AG04450 (cell line): ENCODE measurements around the gene PRR7. TPM values are rescaled to one million over a fixed set of nuclear protein-coding genes. Genes with fewer than 3 reads are reported as not detected.

Experiments used
- CTCF ChIA-PET: fragments of 300-600, 350-600 bp; formaldehyde crosslinking; extraction: SDS; loops from one replicate; lab custom pipeline; 2022; ENCODE audit warnings: antibody characterized with exemption, inconsistent platforms; lab: Charles Lee
- POLR2A ChIA-PET: fragments of 350-600 bp; formaldehyde crosslinking; extraction: SDS; loops from one replicate; lab custom pipeline; 2021; ENCODE audit warnings: antibody characterized with exemption, inconsistent platforms; lab: Yijun Ruan, JAX
- DNase-seq: peaks from one replicate; pipeline ENCODE4 v3.0.0-alpha.2; 2011; ENCODE audit warnings: low read depth, low spot score
- H3K27ac ChIP-seq: one replicate; pipeline ENCODE4 v1.5.1; 2012; ENCODE audit warnings: low read depth, low read length, control low read depth
- H3K27me3 ChIP-seq: one replicate; pipeline ENCODE4 v1.6.0; 2012; ENCODE audit warnings: low read length; ENCODE audit not compliant: control insufficient read depth, insufficient read depth
- H3K4me3 ChIP-seq: 2 replicates; pipeline ENCODE4 v1.5.1; 2011; ENCODE audit warnings: mild to moderate bottlenecking, low read depth, low read length, control low read depth
- H3K9me3 ChIP-seq: 2 replicates; pipeline ENCODE4 v1.5.1; 2012; ENCODE audit warnings: low read length; ENCODE audit not compliant: control insufficient read depth, insufficient read depth
- polyA plus RNA-seq: library from polyadenylated mRNA; depleted of rRNA; stranded (reverse); fragments of >200 nt; gene quantifications from 2 replicates; pipeline ENCODE4 v1.2.3, GENCODE V29; 2011
- TF ChIP-seq, protein P1 (sequence below): IDR thresholded peaks from 2 replicates; pipeline ENCODE4 v1.5.1; 2011; ENCODE audit warnings: low read depth, low read length, control low read depth, inconsistent platforms

Gene PRR7
- polyA plus RNA-seq, 1 experiment: 1.0 TPM

- H3K27me3 ChIP-seq: no peaks in the 10 kb centered on the region
- CTCF ChIA-PET: interaction anchor here (0.6 to 2.1 kb wide), 2 partner anchors 12 to 35 kb away, joined by 3 to 9 read pairs; no protein-coding TSS in a partner anchor
- no peak overlapping the region for H3K4me3 ChIP-seq
- POLR2A ChIA-PET: interaction anchor here (0.6 to 12.1 kb wide), 3 partner anchors 6 to 177 kb away, joined by 3 to 230 read pairs (median 42); partner anchors contain the start of genes DBN1 and PDLIM7
- H3K9me3 ChIP-seq: no peaks in the 10 kb centered on the region; the same call in 1 of the 2 replicates
- TF ChIP-seq, protein P1, sequence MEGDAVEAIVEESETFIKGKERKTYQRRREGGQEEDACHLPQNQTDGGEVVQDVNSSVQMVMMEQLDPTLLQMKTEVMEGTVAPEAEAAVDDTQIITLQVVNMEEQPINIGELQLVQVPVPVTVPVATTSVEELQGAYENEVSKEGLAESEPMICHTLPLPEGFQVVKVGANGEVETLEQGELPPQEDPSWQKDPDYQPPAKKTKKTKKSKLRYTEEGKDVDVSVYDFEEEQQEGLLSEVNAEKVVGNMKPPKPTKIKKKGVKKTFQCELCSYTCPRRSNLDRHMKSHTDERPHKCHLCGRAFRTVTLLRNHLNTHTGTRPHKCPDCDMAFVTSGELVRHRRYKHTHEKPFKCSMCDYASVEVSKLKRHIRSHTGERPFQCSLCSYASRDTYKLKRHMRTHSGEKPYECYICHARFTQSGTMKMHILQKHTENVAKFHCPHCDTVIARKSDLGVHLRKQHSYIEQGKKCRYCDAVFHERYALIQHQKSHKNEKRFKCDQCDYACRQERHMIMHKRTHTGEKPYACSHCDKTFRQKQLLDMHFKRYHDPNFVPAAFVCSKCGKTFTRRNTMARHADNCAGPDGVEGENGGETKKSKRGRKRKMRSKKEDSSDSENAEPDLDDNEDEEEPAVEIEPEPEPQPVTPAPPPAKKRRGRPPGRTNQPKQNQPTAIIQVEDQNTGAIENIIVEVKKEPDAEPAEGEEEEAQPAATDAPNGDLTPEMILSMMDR: no peak
- H3K27ac ChIP-seq: no peak overlapping the region
- no peak for DNase-seq
Observed at GRCh38 chr5:177489119-177489716, 42.6 kb downstream of the PRR7 start.

GRCh38 chr5:177490311-177490991 lies 43.8 kb downstream of the PRR7 start:
- ChIA-PET POLR2A (interaction anchor here (0.6 to 12.1 kb wide), 3 partner anchors 5 to 40 kb away, joined by 3 to 230 read pairs (median 42); partner anchors contain the start of genes DBN1 and PDLIM7), CTCF (interaction anchor here (0.6 to 1.0 kb wide), 2 partner anchors 11 to 311 kb away, joined by 3 read pairs; no protein-coding TSS in a partner anchor)
- TF ChIP-seq, protein P1: no peak
- H3K4me3 ChIP-seq: no peak overlapping the region
- no peaks in the 10 kb centered on the region for H3K27me3 ChIP-seq
- no peak for DNase-seq
- no peaks in the 10 kb centered on the region; the same call in 1 of the 2 replicates for H3K9me3 ChIP-seq
- no peak overlapping the region for H3K27ac ChIP-seq

DNA sequence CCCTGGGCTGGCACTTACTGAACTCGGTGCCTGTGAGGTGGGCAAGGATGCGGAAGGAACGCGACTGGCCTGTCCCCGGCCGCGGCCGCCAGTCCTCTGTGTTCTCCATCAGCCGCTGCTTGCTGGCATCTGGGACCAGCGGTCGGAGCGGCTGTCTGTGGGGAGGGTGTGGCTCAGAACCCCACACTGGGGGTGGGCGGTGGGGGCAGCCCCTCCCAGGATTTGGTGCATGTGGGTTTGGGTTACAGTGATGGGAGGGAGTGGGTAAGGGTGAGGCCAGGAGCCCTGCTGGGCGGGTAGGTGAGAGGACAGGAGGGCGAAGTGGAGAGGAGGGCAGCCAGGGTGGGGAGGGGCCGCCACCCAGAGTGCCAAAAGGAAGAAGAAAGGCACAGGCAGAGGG lies 44.4 kb downstream of the PRR7 start:
- Histone ChIP-seq H3K4me3 (no peak overlapping the region), H3K27ac (peak overlapping the region; percentile 11), H3K27me3 (no peaks in the 10 kb centered on the region), H3K9me3 (no peaks in the 10 kb centered on the region; the same call in 1 of the 2 replicates)
- POLR2A ChIA-PET: interaction anchor here (12.1 kb wide), 1 partner anchor 14 kb away, joined by 230 read pairs; the partner anchor contains the start of gene DBN1
- CTCF ChIA-PET: no interaction called here
- no peak for DNase-seq
- TF ChIP-seq, protein P1: no peak

DNA sequence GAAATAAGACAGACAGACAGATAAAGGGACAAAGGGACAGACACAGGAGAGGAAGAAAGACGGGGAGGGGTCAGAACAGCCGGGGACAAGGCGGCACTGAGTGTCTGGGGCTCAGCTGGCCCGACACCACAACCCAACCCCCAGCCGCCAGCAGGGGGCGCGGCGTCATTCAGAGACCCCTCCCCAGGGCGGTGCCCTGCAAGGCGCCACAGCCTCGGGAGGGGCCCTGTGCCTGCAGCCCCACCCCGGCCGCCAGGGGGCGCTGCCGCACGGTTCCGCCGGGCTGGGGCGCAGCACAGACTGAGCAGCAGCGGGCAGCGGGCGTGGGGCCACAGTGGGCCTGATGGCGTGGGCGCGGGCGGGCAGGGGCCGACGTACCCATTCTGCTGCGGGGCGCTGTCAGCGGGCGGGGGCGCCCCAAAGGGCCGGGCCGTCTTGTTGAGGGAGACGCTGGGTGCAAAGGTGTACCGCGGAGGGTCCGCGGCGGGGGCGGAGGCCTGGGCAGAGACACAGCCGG lies 44.9 kb downstream of the PRR7 start:
- H3K9me3 ChIP-seq: no peaks in the 10 kb centered on the region; the same call in 1 of the 2 replicates
- DNase-seq: no peak
- no peak overlapping the region for H3K4me3 ChIP-seq
- POLR2A ChIA-PET: interaction anchor here (12.1 kb wide), 1 partner anchor 15 kb away, joined by 230 read pairs; the partner anchor contains the start of gene DBN1
- CTCF ChIA-PET: interaction anchor here (2.3 kb wide), 1 partner anchor 10 kb away, joined by 11 read pairs; no protein-coding TSS in a partner anchor
- H3K27ac ChIP-seq: peak overlapping the region; percentile 11
- TF ChIP-seq, protein P1: peak; percentile 73
- H3K27me3 ChIP-seq: no peaks in the 10 kb centered on the region
